GM19043 (cell line): Measurements from ENCODE around the gene ANKZF1.

Experiments used
- ATAC-seq: cut with Tn5 transposase; IDR thresholded peaks from one replicate; pipeline ENCODE4 v1.9.1; 2021; ENCODE audit warnings: low read depth; ENCODE audit not compliant: unreplicated experiment

Gene ANKZF1

DNA sequence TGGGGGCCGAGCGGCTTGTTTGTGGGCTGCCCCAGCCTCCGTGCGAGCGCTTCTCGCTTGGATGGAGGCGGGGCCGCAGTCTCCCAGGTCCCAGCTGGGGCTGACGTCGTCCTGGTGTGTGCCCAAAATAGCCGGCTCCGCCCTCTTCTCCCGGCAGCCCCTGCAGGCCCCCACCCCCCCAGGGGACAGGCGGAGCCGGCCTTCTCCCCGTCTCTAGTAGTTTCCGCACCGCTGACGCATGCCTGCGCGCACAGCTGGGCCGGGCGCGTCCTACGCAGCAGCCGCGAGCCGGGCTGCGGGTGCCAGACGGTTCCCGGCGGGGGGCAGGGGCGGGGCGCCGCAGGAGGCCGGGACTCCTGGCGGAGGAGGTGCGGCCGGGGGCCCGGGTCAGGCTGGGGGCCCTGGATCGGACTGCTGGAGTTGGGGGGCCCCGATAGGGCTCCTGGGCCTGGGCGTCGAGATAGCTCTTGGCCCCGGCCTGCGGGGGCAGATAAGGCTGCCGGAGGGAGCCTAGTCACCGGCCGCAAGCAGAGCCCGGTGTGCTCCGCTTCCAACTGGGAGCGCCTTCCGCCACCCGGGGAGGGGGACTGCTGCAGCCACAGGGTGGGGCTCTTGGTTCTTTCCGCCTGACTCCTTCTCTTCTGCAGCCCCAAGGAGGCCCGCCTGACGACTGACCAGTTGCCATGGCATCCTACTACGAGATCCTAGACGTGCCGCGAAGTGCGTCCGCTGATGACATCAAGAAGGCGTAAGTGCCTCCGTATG is 49.7 kb downstream of the ANKZF1 start, which contains the start of gene DNAJB2:
DNAJB2 (plus strand) TSS at position 216 of the 765 bp plus-strand sequence; CDS start at position 684, 468 bp downstream.
- ATAC-seq, result peak; percentile 85

DNA sequence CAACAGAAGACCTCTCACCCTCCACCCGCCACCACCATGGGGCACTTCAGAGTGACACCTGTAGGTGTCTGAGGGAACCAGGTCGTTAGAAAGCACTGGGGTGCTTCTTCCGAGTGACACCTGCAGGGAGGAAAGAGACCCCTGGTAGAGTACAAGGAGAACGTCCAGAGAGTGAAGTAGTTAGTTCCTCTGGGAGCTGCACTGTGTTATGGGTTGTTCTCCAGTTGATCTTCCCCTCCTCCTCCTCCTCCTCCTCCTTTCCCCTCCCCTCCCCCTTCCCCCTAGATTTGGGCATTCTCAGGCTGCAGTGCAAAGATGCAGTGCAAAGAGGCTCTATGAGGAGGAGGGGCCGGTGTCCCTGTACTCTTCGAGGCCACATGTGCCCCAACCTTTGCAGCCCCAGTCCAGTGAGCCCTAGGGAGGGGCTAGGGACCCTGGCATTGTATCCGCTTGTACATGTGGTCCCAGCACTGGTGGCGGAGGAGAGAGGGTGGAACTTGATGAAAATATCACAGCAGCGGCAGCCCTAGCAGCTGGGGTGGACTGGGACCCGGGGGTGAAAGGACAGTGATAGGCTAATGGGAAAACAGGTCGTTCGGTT is 50.4 kb downstream of the ANKZF1 start:
- no peak for ATAC-seq

DNA sequence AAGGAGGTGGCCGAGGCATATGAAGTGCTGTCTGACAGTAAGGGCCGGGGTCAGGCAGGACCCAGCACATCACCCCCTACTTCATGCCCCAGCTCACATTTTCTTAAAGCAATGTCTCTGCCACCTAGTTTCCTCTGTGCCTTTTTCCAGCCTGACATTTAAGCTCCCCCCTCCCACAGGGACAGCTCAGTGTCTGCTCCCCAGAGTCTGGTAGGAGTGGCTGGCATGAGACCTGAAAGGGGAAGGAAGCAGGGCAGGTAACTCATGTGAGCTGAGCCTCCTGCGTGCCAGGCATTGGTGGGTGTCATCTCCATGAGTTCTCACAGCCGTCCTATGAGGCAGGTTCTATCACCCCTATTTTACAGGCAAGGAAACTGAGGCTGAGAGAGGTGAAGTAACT is 51.0 kb downstream of the ANKZF1 start:
- no peak for ATAC-seq

DNA sequence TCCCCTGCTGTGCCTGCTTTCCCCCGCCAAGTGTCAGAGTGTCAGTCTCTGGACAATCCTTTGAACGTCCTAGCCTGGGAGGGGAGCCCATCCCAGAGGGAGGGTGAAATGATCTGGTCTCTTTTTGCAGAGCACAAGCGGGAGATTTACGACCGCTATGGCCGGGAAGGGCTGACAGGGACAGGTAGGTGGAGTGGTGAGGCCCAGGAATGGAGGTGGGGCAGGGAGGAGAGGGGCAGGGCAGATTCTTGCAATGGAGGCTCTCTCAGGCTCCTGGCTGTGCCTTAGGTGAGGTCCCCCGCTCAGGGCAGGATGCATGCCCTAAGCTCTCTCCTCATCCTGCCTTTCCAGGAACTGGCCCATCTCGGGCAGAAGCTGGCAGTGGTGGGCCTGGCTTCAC is 52.0 kb downstream of the ANKZF1 start:
- no peak for ATAC-seq

DNA sequence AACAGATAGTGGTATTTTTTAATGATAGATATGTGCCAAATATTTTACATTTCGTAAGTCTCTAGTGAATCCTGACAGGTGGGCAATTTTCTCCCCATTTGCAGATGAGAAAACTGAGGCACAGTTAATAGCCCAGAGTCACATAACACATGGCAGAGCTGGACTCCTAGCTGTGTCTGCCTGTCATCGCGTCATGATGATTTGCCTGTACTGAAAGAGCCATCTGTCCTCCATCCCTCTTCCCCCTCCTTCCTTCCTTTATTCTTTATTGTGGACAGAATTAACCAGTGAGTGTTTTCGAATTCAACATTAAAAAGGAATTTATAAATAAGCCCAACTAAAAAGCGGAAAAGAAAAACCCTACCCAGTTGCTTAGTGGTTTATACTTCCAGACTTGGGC is 52.8 kb downstream of the ANKZF1 start:
- no peak for ATAC-seq

DNA sequence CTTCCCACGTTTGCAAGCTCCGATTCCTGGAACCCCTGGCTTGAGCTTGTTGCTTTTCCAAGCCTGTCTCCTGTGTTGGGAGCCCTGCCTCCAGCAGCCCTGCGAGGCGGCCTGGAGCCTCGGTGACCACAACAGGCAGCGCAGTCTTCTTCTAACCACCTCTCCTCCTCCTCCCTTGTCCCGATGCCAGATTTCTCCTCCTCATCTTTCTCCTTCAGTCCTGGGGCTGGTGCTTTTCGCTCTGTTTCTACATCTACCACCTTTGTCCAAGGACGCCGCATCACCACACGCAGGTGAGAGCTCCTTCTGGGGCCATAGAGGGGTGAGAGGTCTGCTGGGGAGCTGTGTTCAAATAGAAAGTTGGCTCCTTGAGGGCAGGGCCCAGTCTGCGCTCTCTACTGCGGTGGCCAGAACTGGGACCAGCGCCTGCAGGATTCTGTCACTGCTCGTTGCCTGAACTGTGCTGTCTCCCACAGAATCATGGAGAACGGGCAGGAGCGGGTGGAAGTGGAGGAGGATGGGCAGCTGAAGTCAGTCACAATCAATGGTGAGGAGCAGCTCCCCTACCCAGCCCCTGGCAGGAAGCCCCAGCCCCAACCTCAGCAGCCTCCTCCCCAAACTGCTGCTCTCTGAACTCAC is 53.5 kb downstream of the ANKZF1 start:
- ATAC-seq, result no peak

DNA sequence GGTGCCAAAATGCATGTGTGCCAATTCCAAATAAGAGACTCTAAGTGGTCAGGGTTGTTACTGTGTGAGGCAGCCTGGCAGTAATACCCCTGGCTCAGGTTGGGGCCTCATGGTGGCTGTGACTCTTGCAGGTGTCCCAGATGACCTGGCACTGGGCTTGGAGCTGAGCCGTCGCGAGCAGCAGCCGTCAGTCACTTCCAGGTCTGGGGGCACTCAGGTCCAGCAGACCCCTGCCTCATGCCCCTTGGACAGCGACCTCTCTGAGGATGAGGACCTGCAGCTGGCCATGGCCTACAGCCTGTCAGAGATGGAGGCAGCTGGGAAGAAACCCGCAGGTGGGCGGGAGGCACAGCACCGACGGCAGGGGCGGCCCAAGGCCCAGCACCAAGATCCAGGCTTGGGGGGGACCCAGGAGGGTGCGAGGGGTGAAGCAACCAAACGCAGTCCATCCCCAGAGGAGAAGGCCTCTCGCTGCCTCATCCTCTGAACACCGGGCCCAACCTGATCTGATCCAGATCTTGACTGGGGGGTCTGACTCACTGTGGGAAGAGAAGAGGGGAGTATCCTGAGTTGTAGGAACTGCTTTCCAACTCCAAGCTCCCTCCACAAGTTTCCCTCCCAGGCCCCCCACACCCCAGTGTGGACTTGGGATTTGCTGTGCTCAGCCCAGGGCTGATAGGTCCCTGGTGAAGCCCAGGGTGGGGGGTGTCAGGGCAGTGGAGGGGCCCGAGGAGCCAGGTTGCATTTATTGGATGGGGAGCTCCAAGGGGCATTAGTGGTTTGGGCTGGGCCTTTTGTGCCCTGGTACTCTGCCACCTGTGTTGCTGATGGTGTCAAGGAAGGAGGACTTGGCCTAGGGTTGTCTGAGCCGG is 55.1 kb downstream of the ANKZF1 start:
- no peak for ATAC-seq

DNA sequence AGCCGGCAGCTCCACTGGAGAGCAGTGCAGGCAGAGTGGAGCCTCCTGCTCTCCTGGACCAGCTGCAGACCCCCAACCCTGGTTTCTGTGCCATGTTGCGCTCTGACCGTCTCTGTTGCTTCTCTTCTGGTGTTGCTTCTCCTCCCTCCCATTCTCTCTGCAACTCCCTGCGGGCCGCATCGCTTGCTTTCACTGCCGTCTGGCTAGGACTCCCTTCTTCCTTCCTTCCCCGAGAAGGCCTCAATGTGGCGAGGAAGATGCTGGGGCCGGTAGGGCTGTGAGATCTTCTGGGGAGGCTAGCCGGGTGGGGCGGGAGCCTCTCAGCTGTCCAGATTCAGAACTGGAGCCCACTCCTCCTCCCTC is 55.7 kb downstream of the ANKZF1 start:
- no peak for ATAC-seq

DNA sequence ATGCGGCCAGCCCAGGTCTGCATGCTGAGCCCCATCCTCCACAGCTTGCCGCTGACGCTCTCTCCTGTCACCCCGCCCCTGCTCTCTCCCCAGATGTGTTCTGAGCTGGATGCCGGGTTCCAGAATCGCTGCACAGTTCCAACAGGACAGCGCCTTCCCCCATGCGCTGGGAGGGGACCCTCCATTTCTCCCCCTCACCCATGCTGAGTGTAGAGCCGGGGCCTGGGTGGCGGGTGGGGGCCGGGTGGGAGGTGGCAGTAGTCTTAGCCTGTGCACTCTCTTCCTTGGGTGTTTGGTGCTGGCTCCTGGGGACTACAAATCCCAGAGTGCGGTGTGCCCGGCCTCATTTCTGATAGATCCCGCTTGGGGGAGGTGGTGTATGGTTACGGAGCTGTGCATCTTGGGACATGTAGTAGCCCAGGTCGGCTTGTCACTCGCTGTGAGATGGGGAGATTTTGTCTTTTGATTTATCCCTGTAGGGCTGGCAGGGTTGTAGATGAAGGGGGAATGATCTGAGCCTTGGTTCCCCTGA is 56.4 kb downstream of the ANKZF1 start:
- ATAC-seq, result no peak
